ENCODE results near the gene SRSF2.
A peak's percentile ranks its signal among the peaks of the same experiment; 100 is the strongest.
"Not testable (repeated sequence)": the region's sequence is repeated elsewhere in the genome, so short reads cannot be mapped to it uniquely, and the experiment has no call there.

SRSF2 gene

GRCh38 chr17:76720211-76720610, 16.9 kb downstream of the SRSF2 start:
- Mint-ChIP-seq H3K27me3 (no peaks in the 10 kb centered on the region), H3K9me3 (no peaks in the 10 kb centered on the region), H3K4me3 (no peak overlapping the region), H3K4me1 (peaks cover 26 to 40% of the 10 kb centered on the region in 2 donors), H3K36me3 (peaks cover 38 to 53% of the 10 kb centered on the region in 2 donors), H3K27ac (no peak overlapping the region)
- no peak for ATAC-seq (replicated peaks)
- DNase-seq, result no peak

GRCh38 chr17:76718516-76718915, 18.6 kb downstream of the SRSF2 start:
- Mint-ChIP-seq H3K27me3 (no peaks in the 10 kb centered on the region), H3K27ac (no peak overlapping the region), H3K36me3 (peaks cover 44 to 61% of the 10 kb centered on the region in 2 donors), H3K4me3 (no peak overlapping the region), H3K4me1 (peaks cover 28 to 44% of the 10 kb centered on the region in 2 donors), H3K9me3 (no peaks in the 10 kb centered on the region)
- DNase-seq, result no peak
- no peak for ATAC-seq (replicated peaks)

- DNase-seq (no peak), ATAC-seq (replicated peaks) (no peak)
- H3K4me1 Mint-ChIP-seq, result peaks cover 23 to 38% of the 10 kb centered on the region in 2 donors
- H3K27ac Mint-ChIP-seq, result no peak overlapping the region
- peaks cover 47 to 58% of the 10 kb centered on the region in 2 donors for H3K36me3 Mint-ChIP-seq
- H3K9me3 Mint-ChIP-seq, result no peaks in the 10 kb centered on the region
- H3K27me3 Mint-ChIP-seq, result no peaks in the 10 kb centered on the region
- H3K4me3 Mint-ChIP-seq, result no peak overlapping the region
Measured at GRCh38 chr17:76716839-76717215, 20.3 kb downstream of the SRSF2 start.

- DNase-seq, result no peak
- peak overlapping the region; percentile 71 for H3K27ac Mint-ChIP-seq
- peak; percentile 37 to 51 for ATAC-seq (replicated peaks)
- peaks cover 42 to 53% of the 10 kb centered on the region in 2 donors for H3K36me3 Mint-ChIP-seq
- no peaks in the 10 kb centered on the region for H3K27me3 Mint-ChIP-seq
- H3K4me3 Mint-ChIP-seq, result no peak overlapping the region
- no peaks in the 10 kb centered on the region for H3K9me3 Mint-ChIP-seq
- peaks cover 21 to 36% of the 10 kb centered on the region in 2 donors for H3K4me1 Mint-ChIP-seq
Measured at GRCh38 chr17:76716146-76716838, 20.8 kb downstream of the SRSF2 start.

GRCh38 chr17:76715496-76715830, 21.7 kb downstream of the SRSF2 start:
- Mint-ChIP-seq H3K4me1 (peaks cover 21 to 31% of the 10 kb centered on the region in 2 donors), H3K4me3 (no peak overlapping the region), H3K27me3 (no peaks in the 10 kb centered on the region), H3K9me3 (no peaks in the 10 kb centered on the region), H3K36me3 (peaks cover 38 to 44% of the 10 kb centered on the region in 2 donors), H3K27ac (peak overlapping the region; percentile 37)
- ATAC-seq (replicated peaks), result no peak
- no peak for DNase-seq

DNA sequence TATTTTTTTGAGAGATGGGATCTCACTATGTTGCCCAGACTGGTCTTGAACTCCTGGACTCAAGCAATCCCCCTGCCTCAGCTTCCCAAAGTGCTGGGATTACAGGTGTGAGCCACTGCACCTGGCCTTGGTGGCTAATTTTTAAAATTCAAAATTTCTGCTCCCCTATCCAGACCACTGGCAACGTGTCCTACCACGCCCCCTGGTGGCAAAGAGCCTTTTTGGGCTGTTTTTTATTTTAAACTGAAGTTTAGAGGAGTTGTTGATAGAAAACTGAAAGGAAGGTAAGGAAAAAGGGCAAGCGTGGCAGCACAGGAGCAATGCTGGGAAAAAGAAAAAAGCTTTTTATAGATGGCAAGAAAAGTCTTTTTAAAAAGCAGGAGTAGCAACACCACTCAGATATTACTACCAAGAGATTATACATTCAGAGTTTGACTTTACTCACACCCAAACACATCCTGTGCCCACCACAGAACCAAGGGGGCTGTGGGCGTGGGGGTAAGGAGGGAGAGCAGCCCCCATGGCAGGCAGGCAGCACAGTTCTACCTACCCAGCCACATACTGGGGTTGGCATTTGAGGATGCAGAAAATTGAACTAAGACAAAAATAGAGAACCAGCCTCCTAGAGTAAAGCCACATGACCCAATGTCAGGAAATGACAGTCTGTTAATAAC, 22.2 kb downstream of the SRSF2 start:
- no peaks in the 10 kb centered on the region for H3K9me3 Mint-ChIP-seq
- peak overlapping the region; percentile 33 to 35 for H3K4me3 Mint-ChIP-seq
- H3K4me1 Mint-ChIP-seq, result peaks cover 21 to 30% of the 10 kb centered on the region in 2 donors
- H3K27me3 Mint-ChIP-seq, result no peaks in the 10 kb centered on the region
- peaks cover 35 to 39% of the 10 kb centered on the region in 2 donors for H3K36me3 Mint-ChIP-seq
- DNase-seq, result peak; percentile 32
- peak overlapping the region; percentile 61 for H3K27ac Mint-ChIP-seq
- ATAC-seq (replicated peaks), result peak; percentile 64 to 72

- Mint-ChIP-seq H3K4me1 (peaks cover 21 to 30% of the 10 kb centered on the region in 2 donors), H3K36me3 (peaks cover 33 to 38% of the 10 kb centered on the region in 2 donors), H3K27ac (no peak overlapping the region)
Measured at GRCh38 chr17:76714336-76714735, 22.8 kb downstream of the SRSF2 start.

DNA sequence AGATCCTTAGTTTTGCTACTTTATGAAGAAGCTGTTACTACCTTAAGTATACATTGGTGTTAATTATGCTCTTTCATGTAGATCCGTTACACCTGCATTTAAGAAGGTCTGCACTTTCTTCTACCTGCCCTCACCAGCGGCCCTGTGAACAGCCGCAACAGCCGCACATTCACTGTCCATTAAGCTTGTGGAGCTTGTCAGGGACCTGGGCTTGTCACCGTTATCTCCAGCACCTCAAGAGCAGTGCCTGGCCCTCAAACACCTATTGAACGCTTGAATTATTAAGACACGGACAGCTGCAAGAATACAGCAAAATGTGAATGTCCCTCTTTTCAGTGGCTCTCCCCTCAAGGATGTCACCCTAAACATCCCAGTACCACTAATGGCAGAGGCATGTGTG, 23.4 kb downstream of the SRSF2 start:
- no peak overlapping the region for H3K27ac Mint-ChIP-seq
- peaks cover 30 to 35% of the 10 kb centered on the region in 2 donors for H3K36me3 Mint-ChIP-seq

More at GRCh38 chr17:76714336-76714735, 22.8 kb downstream of the SRSF2 start:
- ATAC-seq (replicated peaks) (no peak), DNase-seq (no peak)
- no peaks in the 10 kb centered on the region for H3K9me3 Mint-ChIP-seq
- no peak overlapping the region for H3K4me3 Mint-ChIP-seq
- no peaks in the 10 kb centered on the region for H3K27me3 Mint-ChIP-seq

DNA sequence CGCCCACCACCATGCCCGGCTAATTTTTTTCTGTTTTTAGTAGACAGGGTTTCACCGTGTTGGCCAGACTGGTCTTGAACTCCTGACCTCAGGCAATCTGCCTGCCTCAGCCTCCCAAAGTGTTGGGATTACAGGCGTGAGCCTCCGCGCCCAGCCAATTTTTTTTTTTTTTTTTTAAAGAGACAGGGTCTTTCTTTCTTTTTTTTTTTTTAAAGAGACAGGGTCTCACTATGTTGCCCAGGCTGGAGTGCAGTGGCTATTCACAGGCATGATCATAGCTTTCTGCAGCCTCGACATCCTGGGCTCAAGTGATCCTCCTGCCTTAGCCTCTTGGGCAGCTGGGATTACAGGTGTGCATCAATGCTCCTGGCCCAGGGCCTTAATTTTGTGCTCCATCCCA, 24.8 kb downstream of the SRSF2 start:
- Mint-ChIP-seq H3K4me1 (peaks cover 21 to 30% of the 10 kb centered on the region in 2 donors), H3K36me3 (peaks cover 25 to 32% of the 10 kb centered on the region in 2 donors)
- DNase-seq; ATAC-seq (replicated peaks); H3K27me3 Mint-ChIP-seq; H3K27ac Mint-ChIP-seq; H3K9me3 Mint-ChIP-seq; H3K4me3 Mint-ChIP-seq: not testable (repeated sequence)

More for the DNA sequence above, 23.4 kb downstream of the SRSF2 start:
- Mint-ChIP-seq H3K27me3 (no peaks in the 10 kb centered on the region), H3K9me3 (no peaks in the 10 kb centered on the region), H3K4me1 (peaks cover 21 to 30% of the 10 kb centered on the region in 2 donors), H3K4me3 (no peak overlapping the region)
- DNase-seq (no peak), ATAC-seq (replicated peaks) (no peak)

GRCh38 chr17:76710863-76711611, 26.1 kb downstream of the SRSF2 start, which contains the start of gene MXRA7:
Gene MXRA7, minus strand, starts transcription at chr17:76710965. Its CDS starts 19 bp downstream, at chr17:76710946.
- Mint-ChIP-seq H3K27me3 (no peaks in the 10 kb centered on the region), H3K9me3 (no peaks in the 10 kb centered on the region), H3K27ac (peak within 1 kb of the TSS; percentile 14), H3K36me3 (peaks cover 21 to 26% of the 10 kb centered on the region in 2 donors), H3K4me1 (peaks cover 15 to 24% of the 10 kb centered on the region in 2 donors), H3K4me3 (peak within 1 kb of the TSS; percentile 68 to 73)
- DNase-seq (peak; percentile 50), ATAC-seq (replicated peaks) (peak; percentile 80 to 81)

- Mint-ChIP-seq H3K27ac (peak overlapping the region; percentile 14), H3K4me1 (peaks cover 6 to 16% of the 10 kb centered on the region in 2 donors), H3K36me3 (peaks cover 14 to 17% of the 10 kb centered on the region in 2 donors), H3K4me3 (peak overlapping the region; percentile 60 to 61)
- peak; percentile 36 to 37 for ATAC-seq (replicated peaks)
- DNase-seq, H3K27me3 Mint-ChIP-seq, H3K9me3 Mint-ChIP-seq: not testable (repeated sequence)
Measured at GRCh38 chr17:76709951-76710862, 26.9 kb downstream of the SRSF2 start.

- DNase-seq (no peak), ATAC-seq (replicated peaks) (no peak)
- H3K27ac Mint-ChIP-seq, result no peak overlapping the region
- peaks cover 2 to 7% of the 10 kb centered on the region in 2 donors for H3K4me1 Mint-ChIP-seq
- H3K4me3 Mint-ChIP-seq, result peak overlapping the region; percentile 60 to 61
- H3K9me3 Mint-ChIP-seq, result no peaks in the 10 kb centered on the region
- H3K27me3 Mint-ChIP-seq, result no peaks in the 10 kb centered on the region
- H3K36me3 Mint-ChIP-seq, result peaks cover 10 to 13% of the 10 kb centered on the region in 2 donors
Measured at GRCh38 chr17:76709077-76709950, 27.8 kb downstream of the SRSF2 start.

Measured in stimulated activated naive B cell treated with anti-CD40 and anti-IgM and Interleukin-4, amounts not matched to agents 10 μg/mL and 1 μg/mL and 100 μg/mL, for 72 hours (primary cell).